Measurements from ENCODE around the gene ARFGEF3.

ARFGEF3 gene

DNA sequence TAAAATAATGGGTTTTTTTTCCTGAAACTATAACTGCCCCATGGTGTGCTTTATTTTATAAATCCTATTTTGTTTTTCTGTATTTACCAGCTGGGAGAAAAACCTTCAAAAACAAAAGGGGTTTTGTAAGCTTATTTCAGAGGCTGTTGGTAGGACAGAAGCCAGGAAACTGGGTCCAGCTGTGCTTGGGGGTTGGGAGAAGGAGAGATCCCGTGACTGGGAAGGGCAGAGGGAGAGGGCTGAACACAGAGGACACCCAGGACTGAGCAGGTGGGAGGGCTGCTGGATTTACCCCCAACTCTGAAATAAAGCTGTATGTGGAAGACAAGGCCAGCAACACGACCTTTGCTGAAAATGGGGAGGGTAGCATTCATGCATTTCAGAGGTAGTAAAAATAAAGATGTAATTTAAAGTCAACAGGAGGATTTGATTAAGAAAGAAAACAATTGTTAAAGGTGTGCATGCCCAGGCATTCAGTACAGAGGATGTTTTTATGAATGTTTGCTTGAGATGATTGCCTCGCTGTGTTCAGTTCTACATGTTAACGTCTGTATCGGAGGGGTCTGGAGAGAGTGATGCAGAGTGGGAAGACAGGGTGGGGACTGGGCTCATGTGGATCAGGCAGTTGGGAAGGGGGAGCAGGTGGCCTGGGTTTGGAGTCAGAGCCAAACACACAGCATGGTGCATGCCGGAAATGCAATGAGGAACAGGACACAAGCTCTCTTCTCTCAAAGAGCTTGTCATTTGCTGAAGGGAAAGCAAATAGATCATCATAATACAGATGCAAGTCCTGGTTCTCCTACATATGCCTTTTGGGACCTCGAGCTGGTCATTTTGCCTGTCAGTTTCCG is 21.4 kb downstream of the ARFGEF3 start:
- Histone ChIP-seq H3K4me3 (ENCODE audit: low read length) (no peak overlapping the region), H3K4me1 (ENCODE audit: control insufficient read depth, insufficient read depth, low read length) (peaks cover 18% of the 10 kb centered on the region), H3K9ac (ENCODE audit: low read length) (no peak overlapping the region), H3K9me3 (ENCODE audit: control insufficient read depth, low read length) (no peaks in the 10 kb centered on the region), H3K36me3 (ENCODE audit: control insufficient read depth, insufficient read depth, low read length) (no peaks in the 10 kb centered on the region), H3K27me3 (ENCODE audit: control insufficient read depth, insufficient read depth, low read length) (no peaks in the 10 kb centered on the region)

DNA sequence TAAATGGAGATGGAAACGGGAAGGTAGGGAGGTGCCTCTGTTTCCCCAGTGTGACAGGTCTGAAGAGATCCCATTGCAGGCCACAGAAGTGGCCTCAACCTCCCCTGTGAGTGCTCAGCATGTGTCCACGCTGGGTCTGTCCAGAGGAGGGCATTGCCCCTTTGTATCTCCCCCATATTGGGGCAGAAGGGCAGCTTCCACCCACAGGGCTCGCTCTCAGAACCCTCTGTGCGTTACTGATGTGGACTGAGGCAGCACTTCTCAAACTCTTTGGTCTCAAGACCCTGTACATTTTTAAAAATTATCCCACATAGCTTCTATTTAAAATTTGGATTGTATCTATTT is 22.0 kb downstream of the ARFGEF3 start:
- no peaks in the 10 kb centered on the region for H3K9me3 ChIP-seq (ENCODE audit: control insufficient read depth, low read length)
- no peak overlapping the region for H3K4me3 ChIP-seq (ENCODE audit: low read length)
- H3K36me3 ChIP-seq (ENCODE audit: control insufficient read depth, insufficient read depth, low read length): no peaks in the 10 kb centered on the region
- H3K4me1 ChIP-seq (ENCODE audit: control insufficient read depth, insufficient read depth, low read length): peaks cover 24% of the 10 kb centered on the region
- H3K27me3 ChIP-seq (ENCODE audit: control insufficient read depth, insufficient read depth, low read length): no peaks in the 10 kb centered on the region
- H3K9ac ChIP-seq (ENCODE audit: low read length): no peak overlapping the region

DNA sequence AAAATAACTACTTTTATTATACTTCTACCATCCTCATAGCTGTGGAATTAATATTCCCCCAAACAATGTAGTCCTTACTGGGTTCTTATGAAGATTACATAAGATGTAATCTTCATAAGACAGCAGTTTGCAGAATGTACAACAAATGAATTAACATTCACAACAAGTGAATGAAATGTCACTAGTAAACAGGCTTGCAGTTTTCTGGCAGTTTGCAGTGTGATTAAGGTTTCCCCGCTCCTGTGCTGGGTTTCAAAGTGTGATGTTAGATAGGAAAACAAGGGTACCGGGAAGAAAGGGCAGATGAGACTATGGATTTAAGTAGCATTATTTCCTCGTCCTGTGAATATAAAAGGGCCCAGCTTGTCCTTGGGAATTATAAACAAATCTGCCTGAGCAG is 22.5 kb downstream of the ARFGEF3 start:
- Histone ChIP-seq H3K4me3 (ENCODE audit: low read length) (no peak overlapping the region), H3K9ac (ENCODE audit: low read length) (no peak overlapping the region), H3K4me1 (ENCODE audit: control insufficient read depth, insufficient read depth, low read length) (peaks cover 24% of the 10 kb centered on the region), H3K27me3 (ENCODE audit: control insufficient read depth, insufficient read depth, low read length) (no peaks in the 10 kb centered on the region), H3K9me3 (ENCODE audit: control insufficient read depth, low read length) (no peaks in the 10 kb centered on the region), H3K36me3 (ENCODE audit: control insufficient read depth, insufficient read depth, low read length) (no peaks in the 10 kb centered on the region)

DNA sequence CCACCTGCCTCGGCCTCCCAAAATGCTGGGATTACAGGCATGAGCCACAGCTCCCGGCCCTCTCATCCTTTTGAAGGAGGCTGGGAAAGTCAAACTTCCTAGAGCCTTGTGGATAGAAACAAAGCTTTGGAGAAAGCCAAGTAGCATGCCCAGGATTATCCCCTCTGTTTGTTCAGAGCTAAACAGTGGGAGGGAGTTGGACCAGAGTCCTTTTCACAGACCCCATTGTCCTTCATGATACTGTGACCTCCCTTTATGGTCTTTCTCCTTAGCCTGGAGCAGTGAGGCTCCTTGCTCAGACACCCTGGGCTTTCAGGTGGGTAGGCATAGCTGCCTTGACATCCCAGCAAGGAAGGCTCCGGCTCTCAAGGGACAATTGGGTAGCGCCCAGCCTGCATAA is 25.4 kb downstream of the ARFGEF3 start:
- Histone ChIP-seq H3K36me3 (ENCODE audit: control insufficient read depth, insufficient read depth, low read length) (no peaks in the 10 kb centered on the region), H3K4me1 (ENCODE audit: control insufficient read depth, insufficient read depth, low read length) (peaks cover 21% of the 10 kb centered on the region), H3K4me3 (ENCODE audit: low read length) (no peak overlapping the region), H3K27me3 (ENCODE audit: control insufficient read depth, insufficient read depth, low read length) (no peaks in the 10 kb centered on the region), H3K9me3 (ENCODE audit: control insufficient read depth, low read length) (no peaks in the 10 kb centered on the region), H3K9ac (ENCODE audit: low read length) (no peak overlapping the region)

DNA sequence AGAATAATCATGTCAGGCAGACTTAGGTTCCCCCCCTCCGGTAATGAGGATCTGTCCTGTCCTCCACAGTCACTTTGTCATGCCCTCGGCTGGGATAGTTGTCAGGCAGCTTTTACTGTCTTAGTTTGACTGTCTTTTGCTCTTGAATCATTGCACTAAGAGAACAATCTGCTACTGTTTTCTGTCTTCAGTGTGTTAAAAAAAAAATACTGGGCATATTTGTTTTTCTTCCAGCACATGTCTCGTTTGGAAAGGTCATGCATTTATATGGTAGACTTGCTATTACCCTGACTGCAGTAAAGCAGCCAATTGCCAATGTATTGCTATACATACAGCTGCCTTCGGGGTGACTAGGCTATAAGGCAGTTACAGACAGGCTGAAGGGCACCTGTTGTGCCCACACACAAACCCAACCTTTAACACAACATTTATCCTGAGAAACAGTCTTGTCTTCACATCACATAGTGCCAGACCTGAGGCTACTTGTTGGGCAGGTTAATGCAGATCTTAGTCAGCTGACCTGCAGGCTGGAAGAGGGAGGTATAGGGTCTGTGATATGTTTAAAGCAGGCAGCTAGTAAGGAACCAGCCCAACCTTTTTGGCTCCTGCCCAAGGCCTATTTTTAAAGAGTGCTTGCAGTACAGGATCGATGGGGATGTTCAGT is 26.7 kb downstream of the ARFGEF3 start:
- Histone ChIP-seq H3K9ac (ENCODE audit: low read length) (no peak overlapping the region), H3K9me3 (ENCODE audit: control insufficient read depth, low read length) (no peaks in the 10 kb centered on the region), H3K27me3 (ENCODE audit: control insufficient read depth, insufficient read depth, low read length) (no peaks in the 10 kb centered on the region), H3K36me3 (ENCODE audit: control insufficient read depth, insufficient read depth, low read length) (no peaks in the 10 kb centered on the region), H3K4me1 (ENCODE audit: control insufficient read depth, insufficient read depth, low read length) (peaks cover 13% of the 10 kb centered on the region), H3K4me3 (ENCODE audit: low read length) (no peak overlapping the region)

DNA sequence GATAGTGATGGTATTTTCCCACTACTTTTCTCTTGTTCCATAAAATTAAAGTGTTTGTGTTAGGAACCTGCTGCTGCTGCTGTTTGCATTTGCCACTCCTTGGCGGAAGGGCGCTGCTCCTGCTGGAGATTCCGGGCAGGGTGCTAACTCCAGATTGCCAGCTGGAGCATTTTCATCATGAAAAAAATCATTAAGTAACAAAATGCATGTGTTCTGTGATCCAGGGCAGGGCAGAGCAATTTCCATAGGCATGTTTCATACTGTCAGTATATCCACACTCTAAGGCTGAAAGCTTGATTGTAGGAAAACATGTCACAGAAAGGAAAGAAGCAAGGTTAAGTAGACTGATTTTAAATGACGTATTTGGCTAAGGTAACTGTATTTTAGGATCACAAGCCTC is 32.5 kb downstream of the ARFGEF3 start:
- Histone ChIP-seq H3K4me1 (ENCODE audit: control insufficient read depth, insufficient read depth, low read length) (peaks cover 7% of the 10 kb centered on the region), H3K4me3 (ENCODE audit: low read length) (no peak overlapping the region), H3K36me3 (ENCODE audit: control insufficient read depth, insufficient read depth, low read length) (no peaks in the 10 kb centered on the region), H3K9ac (ENCODE audit: low read length) (no peak overlapping the region), H3K27me3 (ENCODE audit: control insufficient read depth, insufficient read depth, low read length) (no peaks in the 10 kb centered on the region), H3K9me3 (ENCODE audit: control insufficient read depth, low read length) (no peaks in the 10 kb centered on the region)

DNA sequence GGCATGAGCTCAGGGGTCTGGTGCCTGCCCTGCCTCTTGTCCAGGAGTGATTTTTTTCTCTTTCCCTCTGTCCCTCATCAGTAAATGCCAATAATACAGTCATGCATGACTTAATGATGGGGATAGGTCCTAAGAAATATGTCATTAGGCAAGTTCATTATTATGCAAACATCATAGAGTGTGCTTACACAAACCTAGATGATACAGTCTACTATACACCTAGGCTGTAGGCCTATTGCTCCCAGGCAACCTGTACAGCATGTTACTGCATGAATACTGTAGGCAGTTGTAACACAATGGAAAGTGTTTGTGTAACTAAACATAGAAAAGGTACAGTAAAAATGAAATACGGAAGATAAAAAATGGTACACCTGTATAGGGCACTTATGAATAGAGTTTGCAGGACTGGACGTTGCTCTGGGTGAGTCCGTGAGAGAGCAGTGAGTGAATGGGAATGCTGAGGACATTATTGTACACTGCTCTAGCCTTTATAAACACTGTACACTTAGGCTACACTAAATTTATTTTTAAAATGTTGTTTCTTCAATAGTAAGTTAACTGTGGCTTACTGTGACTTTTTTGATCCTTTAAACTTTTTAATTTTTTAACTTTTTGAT is 34.5 kb downstream of the ARFGEF3 start:
- peaks cover 7% of the 10 kb centered on the region for H3K4me1 ChIP-seq (ENCODE audit: control insufficient read depth, insufficient read depth, low read length)
- H3K9me3 ChIP-seq (ENCODE audit: control insufficient read depth, low read length): no peaks in the 10 kb centered on the region
- no peaks in the 10 kb centered on the region for H3K36me3 ChIP-seq (ENCODE audit: control insufficient read depth, insufficient read depth, low read length)
- no peak overlapping the region for H3K4me3 ChIP-seq (ENCODE audit: low read length)
- no peak overlapping the region for H3K9ac ChIP-seq (ENCODE audit: low read length)
- no peaks in the 10 kb centered on the region for H3K27me3 ChIP-seq (ENCODE audit: control insufficient read depth, insufficient read depth, low read length)

DNA sequence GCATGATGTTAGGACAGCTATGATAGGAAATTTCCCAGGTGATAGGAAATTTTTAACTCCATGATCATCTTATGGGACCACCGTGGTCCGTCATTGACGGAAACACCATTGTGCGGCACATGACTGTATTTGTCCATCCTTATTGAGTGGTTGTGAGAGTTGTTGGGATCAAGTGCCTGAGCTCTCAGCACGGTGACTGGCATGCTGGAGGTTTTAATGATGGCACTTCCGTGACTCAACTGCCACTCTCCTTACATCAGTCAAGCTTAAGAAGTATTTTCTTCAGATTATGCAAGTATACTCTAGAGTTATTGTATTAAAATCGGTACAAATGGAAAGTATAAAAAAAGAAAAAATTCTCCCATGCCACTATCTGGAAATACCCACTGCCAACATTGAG is 35.8 kb downstream of the ARFGEF3 start:
- H3K9me3 ChIP-seq (ENCODE audit: control insufficient read depth, low read length): no peaks in the 10 kb centered on the region
- peaks cover 5% of the 10 kb centered on the region for H3K4me1 ChIP-seq (ENCODE audit: control insufficient read depth, insufficient read depth, low read length)
- no peak overlapping the region for H3K4me3 ChIP-seq (ENCODE audit: low read length)
- no peak overlapping the region for H3K9ac ChIP-seq (ENCODE audit: low read length)
- no peaks in the 10 kb centered on the region for H3K27me3 ChIP-seq (ENCODE audit: control insufficient read depth, insufficient read depth, low read length)
- no peaks in the 10 kb centered on the region for H3K36me3 ChIP-seq (ENCODE audit: control insufficient read depth, insufficient read depth, low read length)

DNA sequence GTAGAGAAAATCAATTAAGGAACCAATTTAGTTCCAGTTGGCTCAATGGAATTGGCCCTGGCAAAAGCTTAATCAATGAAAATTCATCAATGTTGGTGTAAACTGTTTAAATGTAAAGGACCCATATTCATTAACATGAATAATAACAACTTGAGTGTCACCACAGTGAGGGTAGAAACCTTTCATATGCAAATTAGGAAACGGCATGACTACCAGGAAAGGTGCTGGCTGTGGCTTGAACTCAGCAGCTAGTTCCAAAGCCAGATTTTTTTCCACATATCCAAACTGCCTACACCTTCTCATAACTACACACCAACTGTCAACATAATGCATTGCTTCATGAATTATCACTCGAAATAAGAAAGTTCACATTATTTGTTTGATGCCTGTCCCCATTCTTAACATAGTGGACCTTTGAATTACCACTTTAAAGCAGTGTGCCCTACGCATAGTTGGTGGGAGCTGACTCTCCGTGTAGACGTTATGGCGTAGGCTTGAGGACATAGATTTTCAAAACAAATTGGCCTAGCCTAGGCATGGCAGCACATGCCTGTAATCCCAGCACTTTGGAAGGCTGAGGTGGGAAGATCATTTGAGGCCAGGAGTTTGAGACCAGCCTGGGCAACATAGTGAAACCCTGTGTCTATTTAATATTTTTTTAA is 36.8 kb downstream of the ARFGEF3 start:
- peaks cover 3% of the 10 kb centered on the region for H3K4me1 ChIP-seq (ENCODE audit: control insufficient read depth, insufficient read depth, low read length)

DNA sequence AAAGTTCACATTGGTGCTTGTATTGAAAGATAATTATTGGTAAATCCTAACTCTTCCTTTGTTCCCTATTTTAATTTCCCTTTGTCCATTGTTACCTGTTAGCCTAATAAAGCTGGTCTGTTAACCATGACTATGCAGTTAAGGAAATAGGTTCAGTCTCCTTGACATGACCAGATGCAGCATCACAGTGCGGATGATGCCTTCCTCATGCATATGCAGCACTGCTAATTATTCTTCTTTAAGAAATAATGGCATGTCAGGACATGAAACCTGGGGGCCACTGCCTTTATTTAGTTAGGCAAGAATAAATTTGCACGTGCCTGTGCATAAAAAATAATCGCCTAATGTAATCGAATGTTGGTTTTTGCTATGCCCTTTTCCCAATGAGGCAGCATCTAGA is 40.1 kb downstream of the ARFGEF3 start:
- Histone ChIP-seq H3K4me3 (ENCODE audit: low read length) (no peak overlapping the region), H3K27me3 (ENCODE audit: control insufficient read depth, insufficient read depth, low read length) (no peaks in the 10 kb centered on the region), H3K4me1 (ENCODE audit: control insufficient read depth, insufficient read depth, low read length) (peaks cover 12% of the 10 kb centered on the region), H3K36me3 (ENCODE audit: control insufficient read depth, insufficient read depth, low read length) (no peaks in the 10 kb centered on the region), H3K9ac (ENCODE audit: low read length) (no peak overlapping the region), H3K9me3 (ENCODE audit: control insufficient read depth, low read length) (no peaks in the 10 kb centered on the region)

More for the DNA sequence above, 36.8 kb downstream of the ARFGEF3 start:
- Histone ChIP-seq H3K4me3 (ENCODE audit: low read length) (no peak overlapping the region), H3K27me3 (ENCODE audit: control insufficient read depth, insufficient read depth, low read length) (no peaks in the 10 kb centered on the region), H3K9ac (ENCODE audit: low read length) (no peak overlapping the region), H3K36me3 (ENCODE audit: control insufficient read depth, insufficient read depth, low read length) (no peaks in the 10 kb centered on the region), H3K9me3 (ENCODE audit: control insufficient read depth, low read length) (no peaks in the 10 kb centered on the region)

DNA sequence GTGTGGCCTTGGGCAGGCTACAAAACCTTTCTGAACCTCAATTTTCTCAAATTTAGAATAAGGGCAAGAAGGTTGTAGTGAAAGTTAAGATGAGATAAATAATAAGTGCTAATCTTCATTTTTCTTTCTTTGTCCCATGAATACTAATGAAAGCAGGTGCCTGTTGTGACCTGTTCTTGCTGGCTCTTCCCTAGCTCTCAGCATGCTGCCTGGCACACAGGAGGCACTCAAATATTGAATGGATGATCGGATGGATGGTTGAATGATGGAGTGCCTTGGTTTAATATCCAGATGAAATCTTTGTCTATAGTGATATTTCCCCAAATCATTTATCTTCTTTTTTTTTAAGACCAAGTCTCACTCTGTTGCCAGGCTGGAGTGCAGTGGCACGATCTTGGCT is 41.6 kb downstream of the ARFGEF3 start:
- Histone ChIP-seq H3K36me3 (ENCODE audit: control insufficient read depth, insufficient read depth, low read length) (no peaks in the 10 kb centered on the region), H3K27me3 (ENCODE audit: control insufficient read depth, insufficient read depth, low read length) (no peaks in the 10 kb centered on the region), H3K9me3 (ENCODE audit: control insufficient read depth, low read length) (no peaks in the 10 kb centered on the region), H3K4me3 (ENCODE audit: low read length) (no peak overlapping the region), H3K4me1 (ENCODE audit: control insufficient read depth, insufficient read depth, low read length) (peaks cover 12% of the 10 kb centered on the region), H3K9ac (ENCODE audit: low read length) (no peak overlapping the region)

DNA sequence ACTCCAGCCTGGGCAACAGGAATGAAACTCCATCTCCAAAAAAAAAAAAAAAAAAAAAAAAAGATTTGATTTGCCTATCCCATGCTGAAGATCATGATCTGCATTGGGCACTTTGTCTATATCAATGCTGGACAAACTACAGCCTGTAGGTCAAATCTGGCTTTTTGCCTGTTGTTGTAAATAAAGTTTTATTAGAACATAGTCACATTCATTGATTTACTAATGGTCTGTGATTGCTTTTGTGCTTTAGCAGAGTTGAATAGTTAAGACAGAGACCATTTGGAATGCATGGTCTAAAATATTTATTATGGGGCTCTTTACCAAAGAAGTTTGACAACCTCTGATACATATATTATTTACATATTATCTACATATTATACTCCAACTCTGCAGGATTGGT is 42.6 kb downstream of the ARFGEF3 start:
- no peak overlapping the region for H3K4me3 ChIP-seq (ENCODE audit: low read length)
- H3K27me3 ChIP-seq (ENCODE audit: control insufficient read depth, insufficient read depth, low read length): no peaks in the 10 kb centered on the region
- H3K9me3 ChIP-seq (ENCODE audit: control insufficient read depth, low read length): no peaks in the 10 kb centered on the region
- no peak overlapping the region for H3K9ac ChIP-seq (ENCODE audit: low read length)
- H3K36me3 ChIP-seq (ENCODE audit: control insufficient read depth, insufficient read depth, low read length): no peaks in the 10 kb centered on the region
- H3K4me1 ChIP-seq (ENCODE audit: control insufficient read depth, insufficient read depth, low read length): peaks cover 12% of the 10 kb centered on the region
